ENCODE results near the gene LRRC2.

Gene LRRC2

DNA sequence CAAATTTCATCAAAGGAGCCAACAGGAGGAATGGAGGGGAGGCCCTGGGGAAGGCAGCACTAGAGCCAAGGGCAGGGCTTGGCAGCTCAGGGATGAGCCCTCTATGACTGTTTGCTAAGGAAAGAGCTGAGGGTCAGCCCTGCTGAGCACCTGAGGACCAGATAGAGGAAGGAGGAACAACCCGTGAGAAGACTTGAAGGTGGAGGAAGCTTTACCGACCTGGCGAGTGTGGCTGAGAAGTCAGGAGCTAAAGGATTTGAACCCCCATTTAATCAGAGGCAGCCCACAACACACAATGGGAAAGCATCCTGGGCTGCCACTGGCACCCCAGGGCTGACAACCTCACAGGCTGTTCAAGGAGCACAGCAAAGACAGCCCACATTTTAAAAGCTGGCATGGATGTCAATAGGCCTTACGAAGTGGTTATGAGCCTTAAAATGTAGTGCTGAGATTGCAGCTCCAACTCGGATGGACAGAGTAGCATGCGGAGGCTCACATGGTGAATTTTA, 20.7 kb upstream of the LRRC2 start:
- peak overlapping the region in 1 of 3 experiments; percentile 75 for H3K27ac Mint-ChIP-seq
- peaks cover 11% of the 10 kb centered on the region for H3K9me3 Mint-ChIP-seq
- TF ChIP-seq CTCF (IDR thresholded peaks at IDR 0.05; ENCODE audit: unreplicated experiment in 3 of 3), result no peak
- H3K4me3 Mint-ChIP-seq, result no peak overlapping the region
- H3K27me3 Mint-ChIP-seq (ENCODE audit: low read depth), result peaks cover 42% of the 10 kb centered on the region
- no peaks in the 10 kb centered on the region for H3K4me1 Mint-ChIP-seq
- H3K36me3 Mint-ChIP-seq (ENCODE audit: low read depth), result no peaks in the 10 kb centered on the region

GRCh38 chr3:46585799-46586693, 19.9 kb upstream of the LRRC2 start:
- peaks cover 49% of the 10 kb centered on the region for H3K27me3 Mint-ChIP-seq (ENCODE audit: low read depth)
- no peaks in the 10 kb centered on the region for H3K4me1 Mint-ChIP-seq
- TF ChIP-seq CTCF (IDR thresholded peaks at IDR 0.05; ENCODE audit: unreplicated experiment in 3 of 3), result no peak
- H3K9me3 Mint-ChIP-seq, result peaks cover 6% of the 10 kb centered on the region
- no peak overlapping the region for H3K4me3 Mint-ChIP-seq
- H3K27ac Mint-ChIP-seq, result peak overlapping the region in 1 of 3 experiments; percentile 75
- H3K36me3 Mint-ChIP-seq (ENCODE audit: low read depth), result no peaks in the 10 kb centered on the region

- Mint-ChIP-seq H3K36me3 (ENCODE audit: low read depth) (no peaks in the 10 kb centered on the region), H3K27ac (peak overlapping the region in 1 of 3 experiments; percentile 75), H3K4me3 (no peak overlapping the region), H3K27me3 (ENCODE audit: low read depth) (peaks cover 61% of the 10 kb centered on the region), H3K4me1 (no peaks in the 10 kb centered on the region), H3K9me3 (peaks cover 6% of the 10 kb centered on the region)
- no peak for TF ChIP-seq CTCF (IDR thresholded peaks at IDR 0.05; ENCODE audit: unreplicated experiment in 3 of 3)
These were observed 18.7 kb upstream of the LRRC2 start for GRCh38 chr3:46584598-46585467.

DNA sequence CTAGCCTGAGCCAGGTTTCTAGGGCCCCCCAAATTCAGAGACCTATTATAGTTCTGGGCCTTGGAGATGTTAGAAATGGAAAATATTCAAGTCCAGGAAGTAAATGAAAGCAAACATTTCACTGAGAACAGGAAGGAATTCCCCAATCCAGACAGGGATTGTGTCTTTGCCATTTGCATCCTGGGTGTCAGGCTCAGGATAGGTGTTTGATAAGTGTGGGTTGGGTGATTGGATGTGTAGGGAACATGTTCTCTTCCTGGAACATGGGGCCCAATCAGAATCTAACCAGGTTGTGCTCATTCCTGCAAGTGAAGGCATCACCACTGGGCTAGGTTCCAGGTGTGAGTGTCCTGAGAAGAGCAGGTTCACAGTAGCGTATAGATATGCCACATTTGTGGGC, 14.6 kb upstream of the LRRC2 start:
- no peak for TF ChIP-seq CTCF (IDR thresholded peaks at IDR 0.05; ENCODE audit: unreplicated experiment in 3 of 3)
- no peaks in the 10 kb centered on the region for H3K9me3 Mint-ChIP-seq
- peaks cover 91% of the 10 kb centered on the region for H3K27me3 Mint-ChIP-seq (ENCODE audit: low read depth)
- H3K4me1 Mint-ChIP-seq, result peaks cover 24% of the 10 kb centered on the region
- no peak overlapping the region for H3K27ac Mint-ChIP-seq
- H3K4me3 Mint-ChIP-seq, result no peak overlapping the region
- no peaks in the 10 kb centered on the region for H3K36me3 Mint-ChIP-seq (ENCODE audit: low read depth)

- H3K4me3 Mint-ChIP-seq, result peak overlapping the region in 1 of 3 experiments; percentile 16
- H3K4me1 Mint-ChIP-seq, result peaks cover 24% of the 10 kb centered on the region
- no peak for TF ChIP-seq CTCF (IDR thresholded peaks at IDR 0.05; ENCODE audit: unreplicated experiment in 3 of 3)
- H3K27ac Mint-ChIP-seq, result no peak overlapping the region
- no peaks in the 10 kb centered on the region for H3K9me3 Mint-ChIP-seq
- no peaks in the 10 kb centered on the region for H3K36me3 Mint-ChIP-seq (ENCODE audit: low read depth)
- peaks cover 96% of the 10 kb centered on the region for H3K27me3 Mint-ChIP-seq (ENCODE audit: low read depth)
These were observed 13.7 kb upstream of the LRRC2 start for GRCh38 chr3:46579756-46580286.
